GM18508 (cell line): Measurements from ENCODE around the gene OR7G2.
"Not testable (repeated sequence)": the region's sequence is repeated elsewhere in the genome, so short reads cannot be mapped to it uniquely, and the experiment has no call there.

Experiments used
- ATAC-seq: cut with Tn5 transposase; IDR thresholded peaks from one replicate; pipeline ENCODE4 v1.9.1; 2021; ENCODE audit warnings: moderate number of reproducible peaks; ENCODE audit not compliant: insufficient read depth, unreplicated experiment

OR7G2 gene

DNA sequence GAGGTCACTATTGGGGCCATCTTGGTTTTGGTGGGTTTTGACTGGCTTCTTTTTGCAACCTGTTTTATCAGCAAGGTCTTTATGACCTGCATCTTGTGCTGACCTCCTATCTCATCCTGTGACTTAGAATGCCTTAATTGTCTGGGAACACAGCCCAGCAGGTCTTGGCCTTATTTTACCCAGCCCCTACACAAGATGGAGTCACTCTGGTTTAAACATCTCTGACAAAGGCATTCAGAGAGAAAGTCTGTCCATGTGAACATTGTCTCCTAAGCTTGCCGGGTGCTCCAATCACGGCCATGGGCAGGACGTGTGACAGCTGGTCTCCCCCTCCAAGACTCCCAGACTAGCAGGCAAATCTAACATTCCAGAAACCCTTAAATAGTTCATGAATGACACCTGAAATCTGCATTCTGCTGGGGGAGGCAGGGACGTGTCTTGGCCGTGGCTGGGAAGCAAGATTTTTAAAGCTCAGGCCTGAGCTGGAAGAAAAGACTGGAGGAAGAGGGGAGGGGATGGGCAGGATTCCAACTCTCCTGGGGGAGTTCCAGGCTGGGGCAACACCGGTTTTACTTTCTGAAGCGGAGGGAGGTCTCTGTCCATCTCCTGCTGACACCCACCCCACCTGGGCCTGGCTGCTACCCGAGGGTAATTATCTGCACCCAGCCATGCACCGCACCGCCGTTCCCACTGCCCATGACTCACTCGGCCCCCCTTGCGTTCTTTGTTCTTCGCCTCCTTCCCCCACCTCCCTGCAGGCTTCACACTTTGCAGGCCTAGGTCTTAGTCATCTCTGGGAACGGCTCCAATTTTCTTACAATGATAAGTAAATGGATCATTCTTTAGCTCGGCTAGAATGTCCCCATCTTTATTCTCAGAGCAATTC lies 32.0 kb downstream of the OR7G2 start:
- no peak for ATAC-seq

- ATAC-seq: no peak
Observed at GRCh38 chr19:9073806-9074205, 33.5 kb downstream of the OR7G2 start.

GRCh38 chr19:9071720-9072119 lies 35.6 kb downstream of the OR7G2 start:
- ATAC-seq: not testable (repeated sequence)

- no peak for ATAC-seq
Observed at GRCh38 chr19:9070066-9070465, 37.2 kb downstream of the OR7G2 start.

- no peak for ATAC-seq
Observed at GRCh38 chr19:9065457-9066014, 41.7 kb downstream of the OR7G2 start.

DNA sequence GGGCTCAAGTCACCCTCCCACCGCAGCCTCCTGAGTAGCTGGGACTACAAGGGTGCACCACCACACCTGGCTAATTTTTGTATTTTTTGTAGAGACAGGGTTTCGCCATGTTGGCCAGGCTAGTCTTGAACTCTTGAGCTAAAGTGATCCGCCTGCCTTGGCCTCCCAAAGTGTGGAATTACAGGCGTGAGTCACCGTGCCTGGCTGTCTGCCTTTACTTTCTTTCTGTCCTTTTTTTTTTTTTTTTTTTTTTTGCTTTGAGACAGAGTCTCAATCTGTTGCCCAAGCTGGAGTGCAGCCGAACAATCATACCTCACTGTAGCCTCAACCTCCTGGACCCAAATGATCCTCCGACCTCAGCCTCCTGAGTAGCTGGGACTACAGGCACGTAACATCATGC lies 45.4 kb downstream of the OR7G2 start:
- no peak for ATAC-seq

GRCh38 chr19:9060564-9061340 lies 46.5 kb downstream of the OR7G2 start:
- no peak for ATAC-seq

DNA sequence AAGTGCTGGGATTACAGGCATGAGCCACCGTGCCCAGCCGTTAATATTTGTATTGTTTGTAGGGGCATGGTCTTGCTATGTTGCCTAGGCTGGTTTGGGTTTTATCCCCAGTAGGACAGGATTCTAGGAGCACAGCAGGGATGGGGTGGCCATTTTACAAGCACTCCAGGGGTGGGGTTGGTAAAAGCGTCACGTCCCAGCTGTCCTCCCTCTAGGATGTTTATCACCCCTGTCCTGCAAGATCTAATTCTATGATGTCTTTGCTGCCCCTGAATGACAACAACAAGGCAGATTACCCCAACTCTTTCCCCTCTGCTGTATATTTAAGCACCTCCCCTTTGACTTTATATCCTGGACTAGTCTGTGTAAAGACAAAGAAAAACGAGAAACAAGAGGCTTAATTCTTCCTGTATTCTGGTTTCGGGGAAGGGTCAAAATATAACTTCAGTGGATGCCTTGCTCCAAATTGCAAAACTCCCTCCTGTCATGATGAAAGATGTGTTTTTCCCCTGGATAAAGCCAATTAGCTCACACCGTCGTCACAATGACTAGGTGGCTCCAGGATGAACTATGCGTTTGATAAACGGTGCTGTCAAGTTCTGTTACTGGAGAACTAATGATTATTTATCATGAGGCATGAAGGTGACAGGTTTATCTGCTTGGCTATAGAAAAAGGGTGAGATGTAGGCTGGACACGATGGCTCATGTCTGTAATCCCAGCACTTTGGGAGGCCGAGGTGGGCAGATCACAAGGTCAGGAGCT lies 48.2 kb downstream of the OR7G2 start:
- no peak for ATAC-seq

DNA sequence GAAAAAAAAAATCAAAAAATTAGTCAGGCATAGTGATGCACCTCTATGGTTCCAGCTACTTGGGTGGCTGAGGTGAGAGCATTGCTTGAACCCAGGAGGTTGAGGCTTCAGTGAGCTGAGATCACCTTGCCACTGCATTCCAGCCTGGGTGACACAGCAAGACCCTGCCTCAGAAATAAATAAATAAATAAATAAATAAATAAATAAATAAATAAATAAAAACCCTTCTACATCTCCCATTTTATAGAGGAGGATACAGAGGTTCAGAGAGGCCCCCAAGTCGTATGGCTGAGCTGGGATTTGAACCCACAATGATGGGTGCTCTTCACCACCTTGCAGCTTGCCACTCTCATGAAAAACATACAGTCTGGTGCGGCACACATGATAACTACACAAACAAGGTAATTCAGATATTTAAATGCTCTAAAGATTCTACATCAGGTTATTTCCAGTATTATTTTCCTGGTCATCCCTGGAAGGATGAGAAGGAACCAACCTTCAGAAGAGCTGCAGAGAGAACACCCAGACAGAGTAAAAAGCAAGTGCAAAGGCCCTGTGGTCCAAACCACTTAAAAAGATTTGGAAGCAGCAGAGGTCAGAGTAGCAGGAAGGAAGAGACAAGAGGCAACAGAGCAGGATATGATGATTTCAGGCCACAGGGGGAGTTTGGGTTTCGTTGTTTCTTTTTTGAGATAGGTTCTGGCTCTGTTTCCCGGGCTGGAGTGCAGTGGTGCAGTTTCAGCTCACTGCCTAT lies 49.6 kb downstream of the OR7G2 start:
- ATAC-seq: no peak

- not testable (repeated sequence) for ATAC-seq
Observed at GRCh38 chr19:9056131-9056530, 51.1 kb downstream of the OR7G2 start.

GRCh38 chr19:9054765-9055164 lies 52.5 kb downstream of the OR7G2 start:
- ATAC-seq: no peak

DNA sequence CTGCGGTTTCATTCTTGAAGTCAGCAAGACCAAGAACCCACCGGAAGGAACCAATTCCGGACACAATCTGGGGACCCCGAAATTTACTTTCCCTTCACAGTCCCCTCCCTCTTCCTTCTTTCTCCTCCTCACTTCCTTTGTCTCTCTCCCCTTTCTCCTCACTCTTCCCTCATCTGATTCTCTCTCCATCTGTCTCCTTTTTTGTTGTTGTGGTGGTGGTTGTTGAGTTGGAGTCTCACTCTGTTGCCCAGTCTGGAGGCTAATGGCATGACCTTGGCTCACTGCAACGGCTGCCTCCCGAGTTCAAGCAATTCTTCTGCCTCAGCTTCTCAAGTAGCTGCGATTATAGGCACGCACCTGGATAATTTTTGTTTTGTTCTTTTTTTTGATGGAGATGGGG lies 53.1 kb downstream of the OR7G2 start:
- ATAC-seq: no peak

DNA sequence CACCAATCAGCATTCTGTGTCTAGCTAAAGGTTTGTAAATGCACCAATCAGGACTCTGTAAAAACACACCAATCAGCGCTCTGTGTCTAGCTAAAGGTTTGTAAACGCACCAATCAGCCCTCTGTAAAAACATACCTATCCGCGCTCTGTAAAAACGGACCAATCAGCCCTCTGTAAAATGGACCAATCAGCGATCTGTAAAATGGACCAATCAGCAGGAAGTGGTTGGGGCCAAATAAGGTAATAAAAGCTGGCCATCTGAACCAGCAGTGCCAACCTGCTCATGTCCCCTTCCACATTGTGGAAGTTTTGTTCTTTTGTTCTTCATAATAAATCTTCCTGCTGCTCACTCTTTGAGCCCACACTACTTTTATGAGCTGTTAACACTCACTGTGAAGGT lies 53.6 kb downstream of the OR7G2 start:
- ATAC-seq: not testable (repeated sequence)

GRCh38 chr19:9052894-9053293 lies 54.4 kb downstream of the OR7G2 start:
- no peak for ATAC-seq
